ENCODE data around the gene SERPING1. TPM values are rescaled to one million over a fixed set of nuclear protein-coding genes. Genes with fewer than 3 reads are reported as not detected.

Gene SERPING1
- total and polyA plus RNA-seq, 2 donors (not counting 1 experiment from before 2014, with no cell fraction given) = not detected

DNA sequence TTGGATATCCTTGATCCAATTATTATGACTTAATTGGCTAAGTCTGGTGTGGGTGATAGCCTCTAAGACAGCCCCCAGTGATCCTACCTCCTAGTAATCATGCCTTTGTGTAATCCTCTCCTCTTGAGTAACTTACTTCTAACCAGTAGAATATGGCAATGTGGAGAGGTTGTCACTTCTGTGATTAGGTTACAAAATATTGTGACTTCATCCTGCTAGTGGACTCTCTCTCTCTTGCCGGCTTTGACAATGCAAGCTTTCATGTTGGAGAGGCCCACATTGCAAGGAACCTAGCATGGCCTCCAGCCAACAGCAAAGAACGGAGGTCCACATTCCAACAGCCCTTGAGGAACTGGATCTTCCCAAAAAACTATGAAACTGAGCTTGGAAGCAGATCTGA is 32.7 kb downstream of the SERPING1 start:
- Histone ChIP-seq H3K79me2 (ENCODE audit: control insufficient read depth, insufficient read depth, low read length) (no peaks in the 10 kb centered on the region), H3K4me1 (ENCODE audit: control insufficient read depth in 2 of 2, insufficient read depth in 2 of 2, low read length in 2 of 2) (no peaks in the 10 kb centered on the region), H3K27me3 (replicated peaks in 1 of 4; ENCODE audit: control extremely low read depth in 1 of 4, control insufficient read depth in 3 of 4, insufficient read depth in 4 of 4, low read length in 3 of 4) (peaks cover 0 to 27% (median 4%) of the 10 kb centered on the region in 4 experiments), H3K36me3 (replicated peaks in 1 of 2; ENCODE audit: control extremely low read depth in 1 of 2, control insufficient read depth in 1 of 2, extremely low read depth in 1 of 2, insufficient read depth in 2 of 2, low read length in 1 of 2) (no peaks in the 10 kb centered on the region), H3K4me2 (replicated peaks; ENCODE audit: low read depth, low read length, poor library complexity, severe bottlenecking) (no peak overlapping the region), H2AFZ (ENCODE audit: insufficient read depth, low read depth, low read length, poor library complexity, severe bottlenecking) (no peak overlapping the region), H4K20me1 (ENCODE audit: control insufficient read depth, insufficient read depth, low read length, poor library complexity, severe bottlenecking) (no peaks in the 10 kb centered on the region), H3K27ac (ENCODE audit: low read length in 2 of 2) (no peak overlapping the region), H3K9me3 (ENCODE audit: control extremely low read depth in 1 of 3, control insufficient read depth in 2 of 3, insufficient read depth in 1 of 3, low read length in 2 of 3) (no peaks in the 10 kb centered on the region), H3K9ac (ENCODE audit: low read length) (no peak overlapping the region), H3K4me3 (ENCODE audit: control extremely low read depth in 1 of 5, extremely low read depth in 1 of 5, insufficient read depth in 1 of 5, low read depth in 2 of 5, low read length in 4 of 5) (no peak overlapping the region)
- Mint-ChIP-seq H3K27ac (no peak overlapping the region), H3K4me1 (no peaks in the 10 kb centered on the region), H3K4me3 (no peak overlapping the region), H3K27me3 (peaks cover 50% of the 10 kb centered on the region), H3K9me3 (ENCODE audit: insufficient read depth) (no peaks in the 10 kb centered on the region)
- TF ChIP-seq, protein P1, sequence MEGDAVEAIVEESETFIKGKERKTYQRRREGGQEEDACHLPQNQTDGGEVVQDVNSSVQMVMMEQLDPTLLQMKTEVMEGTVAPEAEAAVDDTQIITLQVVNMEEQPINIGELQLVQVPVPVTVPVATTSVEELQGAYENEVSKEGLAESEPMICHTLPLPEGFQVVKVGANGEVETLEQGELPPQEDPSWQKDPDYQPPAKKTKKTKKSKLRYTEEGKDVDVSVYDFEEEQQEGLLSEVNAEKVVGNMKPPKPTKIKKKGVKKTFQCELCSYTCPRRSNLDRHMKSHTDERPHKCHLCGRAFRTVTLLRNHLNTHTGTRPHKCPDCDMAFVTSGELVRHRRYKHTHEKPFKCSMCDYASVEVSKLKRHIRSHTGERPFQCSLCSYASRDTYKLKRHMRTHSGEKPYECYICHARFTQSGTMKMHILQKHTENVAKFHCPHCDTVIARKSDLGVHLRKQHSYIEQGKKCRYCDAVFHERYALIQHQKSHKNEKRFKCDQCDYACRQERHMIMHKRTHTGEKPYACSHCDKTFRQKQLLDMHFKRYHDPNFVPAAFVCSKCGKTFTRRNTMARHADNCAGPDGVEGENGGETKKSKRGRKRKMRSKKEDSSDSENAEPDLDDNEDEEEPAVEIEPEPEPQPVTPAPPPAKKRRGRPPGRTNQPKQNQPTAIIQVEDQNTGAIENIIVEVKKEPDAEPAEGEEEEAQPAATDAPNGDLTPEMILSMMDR (IDR thresholded peaks at IDR 0.05) = no peak
- TF ChIP-seq EZH2 (IDR thresholded peaks at IDR 0.05; ENCODE audit: borderline replicate concordance, insufficient read depth, low read depth, low read length, poor library complexity, severe bottlenecking) = no peak
- ATAC-seq (ENCODE audit: low read depth) = no peak
- intact Hi-C loops (cut with micrococcal nuclease) = no loop called here
- ChIA-PET POLR2A (no interaction called here), CTCF (interaction anchor here (1.2 to 5.4 kb wide), 2 partner anchors 13 to 282 kb away, joined by 6 to 23 read pairs; no protein-coding TSS in a partner anchor)
- no peak for DNase-seq
- 96% methylated on average over 2 of the region's 2 CpGs for WGBS (ENCODE audit: insufficient coverage)

DNA sequence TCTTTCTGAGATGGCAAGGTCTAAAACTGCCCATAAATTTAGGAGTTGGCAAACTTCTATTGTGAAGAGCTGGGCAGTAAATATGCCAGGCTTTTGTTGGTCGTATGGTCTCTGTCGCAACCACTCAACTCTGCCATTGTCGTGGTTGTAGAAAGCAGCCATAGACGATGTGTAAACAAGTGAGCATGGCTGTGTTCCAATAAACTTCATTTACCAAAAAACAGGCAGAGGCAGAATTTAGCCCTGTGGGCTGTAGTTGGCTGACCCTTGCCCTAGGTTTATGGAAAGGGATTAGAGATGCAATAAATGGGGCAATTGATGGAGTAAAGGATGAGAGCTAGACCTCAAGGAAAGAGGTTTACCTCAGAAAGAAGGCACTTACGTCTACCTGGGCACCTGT is 34.6 kb downstream of the SERPING1 start:
- Histone ChIP-seq H3K4me2 (replicated peaks; ENCODE audit: low read depth, low read length, poor library complexity, severe bottlenecking) (no peak overlapping the region), H3K27me3 (replicated peaks in 1 of 4; ENCODE audit: control extremely low read depth in 1 of 4, control insufficient read depth in 3 of 4, insufficient read depth in 4 of 4, low read length in 3 of 4) (peaks cover 0 to 37% (median 10%) of the 10 kb centered on the region in 4 experiments), H3K27ac (ENCODE audit: low read length in 2 of 2) (no peak overlapping the region), H3K4me1 (ENCODE audit: control insufficient read depth in 2 of 2, insufficient read depth in 2 of 2, low read length in 2 of 2) (peaks cover 0 to under 1% of the 10 kb centered on the region in 2 donors), H3K9me3 (ENCODE audit: control extremely low read depth in 1 of 3, control insufficient read depth in 2 of 3, insufficient read depth in 1 of 3, low read length in 2 of 3) (no peaks in the 10 kb centered on the region), H3K4me3 (ENCODE audit: control extremely low read depth in 1 of 5, extremely low read depth in 1 of 5, insufficient read depth in 1 of 5, low read depth in 2 of 5, low read length in 4 of 5) (no peak overlapping the region), H3K79me2 (ENCODE audit: control insufficient read depth, insufficient read depth, low read length) (no peaks in the 10 kb centered on the region), H3K36me3 (replicated peaks in 1 of 2; ENCODE audit: control extremely low read depth in 1 of 2, control insufficient read depth in 1 of 2, extremely low read depth in 1 of 2, insufficient read depth in 2 of 2, low read length in 1 of 2) (no peaks in the 10 kb centered on the region), H2AFZ (ENCODE audit: insufficient read depth, low read depth, low read length, poor library complexity, severe bottlenecking) (no peak overlapping the region), H4K20me1 (ENCODE audit: control insufficient read depth, insufficient read depth, low read length, poor library complexity, severe bottlenecking) (no peaks in the 10 kb centered on the region), H3K9ac (ENCODE audit: low read length) (no peak overlapping the region)
- POLR2A ChIA-PET = no interaction called here
- Mint-ChIP-seq H3K27ac (no peak overlapping the region), H3K9me3 (ENCODE audit: insufficient read depth) (no peaks in the 10 kb centered on the region), H3K4me3 (no peak overlapping the region), H3K4me1 (no peaks in the 10 kb centered on the region), H3K27me3 (peaks cover 63% of the 10 kb centered on the region)
- TF ChIP-seq, protein P1 (IDR thresholded peaks at IDR 0.05) = no peak
- TF ChIP-seq EZH2 (IDR thresholded peaks at IDR 0.05; ENCODE audit: borderline replicate concordance, insufficient read depth, low read depth, low read length, poor library complexity, severe bottlenecking) = no peak
- DNase-seq = no peak
- no peak for ATAC-seq (ENCODE audit: low read depth)
- intact Hi-C loops (cut with micrococcal nuclease) = no loop called here
- CTCF ChIA-PET = interaction anchor here (0.6 to 5.4 kb wide), 6 partner anchors 9 to 282 kb away, joined by 3 to 23 read pairs (median 6); no protein-coding TSS in a partner anchor
- 100% methylated on average over 1 of the region's 5 CpGs for WGBS (ENCODE audit: insufficient coverage)
